ENCODE data around the gene TSEN15. TPM values are rescaled to one million over a fixed set of nuclear protein-coding genes. Genes with fewer than 3 reads are reported as not detected.

TSEN15 gene
- total RNA-seq, 1 donor from 2014 or later = 61.2 TPM

DNA sequence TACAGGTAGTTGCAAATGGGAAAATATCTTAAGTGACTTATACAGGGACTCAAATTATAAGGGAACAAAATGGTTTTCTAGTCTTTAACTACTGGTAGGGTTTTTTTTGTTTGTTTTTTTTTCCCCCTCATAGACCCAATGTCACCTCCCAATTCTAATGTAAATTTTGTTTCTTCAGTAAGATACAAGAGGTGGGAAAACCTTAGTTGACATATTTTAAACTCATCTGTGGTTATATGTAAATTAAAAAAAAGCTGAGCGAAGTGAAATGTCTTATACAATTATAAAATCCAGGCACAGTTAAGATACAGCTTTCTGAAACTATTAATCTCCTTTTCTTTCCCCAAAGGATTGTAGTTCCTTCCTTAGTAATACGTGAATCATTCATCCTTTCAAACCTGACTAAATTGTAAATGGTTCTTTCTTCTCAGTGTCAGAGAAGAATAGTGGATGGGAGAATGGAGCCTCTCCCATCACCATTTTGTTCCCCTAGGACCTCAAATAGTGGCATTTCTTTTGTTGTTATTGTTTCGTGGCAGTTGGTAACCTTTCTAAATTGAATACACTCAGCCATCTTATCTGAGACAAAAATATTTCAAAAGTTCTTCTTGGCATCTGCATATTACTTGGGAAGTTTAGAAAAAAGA lies 11.2 kb downstream of the TSEN15 start:
- intact Hi-C loops (cut with micrococcal nuclease) = no loop called here
- POLR2A ChIA-PET = no interaction called here
- no peak for DNase-seq

DNA sequence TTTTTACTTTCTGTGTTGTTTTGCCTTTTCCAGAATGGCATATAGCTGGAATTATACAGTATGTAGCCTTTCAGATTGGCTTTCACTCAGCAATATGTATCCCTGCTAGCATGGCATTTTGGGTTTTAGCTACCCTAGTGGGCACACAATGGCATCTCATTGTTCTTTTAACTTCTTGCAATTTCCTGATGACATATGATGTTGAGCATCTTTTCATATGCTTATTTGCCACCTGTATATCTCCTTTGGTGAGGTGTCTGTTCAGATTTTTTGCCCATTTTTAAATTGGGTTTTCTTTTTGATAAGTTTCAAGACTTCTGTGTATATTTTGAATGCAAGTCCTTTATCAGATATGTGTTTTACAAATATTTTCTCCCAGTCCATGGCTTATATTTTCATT lies 14.0 kb downstream of the TSEN15 start:
- TF ChIP-seq, protein P1, sequence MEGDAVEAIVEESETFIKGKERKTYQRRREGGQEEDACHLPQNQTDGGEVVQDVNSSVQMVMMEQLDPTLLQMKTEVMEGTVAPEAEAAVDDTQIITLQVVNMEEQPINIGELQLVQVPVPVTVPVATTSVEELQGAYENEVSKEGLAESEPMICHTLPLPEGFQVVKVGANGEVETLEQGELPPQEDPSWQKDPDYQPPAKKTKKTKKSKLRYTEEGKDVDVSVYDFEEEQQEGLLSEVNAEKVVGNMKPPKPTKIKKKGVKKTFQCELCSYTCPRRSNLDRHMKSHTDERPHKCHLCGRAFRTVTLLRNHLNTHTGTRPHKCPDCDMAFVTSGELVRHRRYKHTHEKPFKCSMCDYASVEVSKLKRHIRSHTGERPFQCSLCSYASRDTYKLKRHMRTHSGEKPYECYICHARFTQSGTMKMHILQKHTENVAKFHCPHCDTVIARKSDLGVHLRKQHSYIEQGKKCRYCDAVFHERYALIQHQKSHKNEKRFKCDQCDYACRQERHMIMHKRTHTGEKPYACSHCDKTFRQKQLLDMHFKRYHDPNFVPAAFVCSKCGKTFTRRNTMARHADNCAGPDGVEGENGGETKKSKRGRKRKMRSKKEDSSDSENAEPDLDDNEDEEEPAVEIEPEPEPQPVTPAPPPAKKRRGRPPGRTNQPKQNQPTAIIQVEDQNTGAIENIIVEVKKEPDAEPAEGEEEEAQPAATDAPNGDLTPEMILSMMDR (IDR thresholded peaks at IDR 0.05) = no peak
- no peak overlapping the region for H3K27ac Mint-ChIP-seq
- intact Hi-C loops (cut with micrococcal nuclease) = no loop called here
- DNase-seq (no peak), ATAC-seq (ENCODE audit: low read depth) (no peak)
- no peak overlapping the region for H3K4me3 Mint-ChIP-seq
- peaks cover 45% of the 10 kb centered on the region for H3K36me3 Mint-ChIP-seq (ENCODE audit: low read depth)
- H3K4me1 Mint-ChIP-seq = no peaks in the 10 kb centered on the region
- ChIA-PET CTCF (no interaction called here), POLR2A (no interaction called here)
- H3K9me3 Mint-ChIP-seq = no peaks in the 10 kb centered on the region
- H3K27me3 Mint-ChIP-seq = no peaks in the 10 kb centered on the region

More for the DNA sequence above, 11.2 kb downstream of the TSEN15 start:
- ATAC-seq (ENCODE audit: low read depth) = no peak
- CTCF ChIA-PET = no interaction called here
- Mint-ChIP-seq H3K27me3 (no peaks in the 10 kb centered on the region), H3K36me3 (ENCODE audit: low read depth) (peaks cover 51% of the 10 kb centered on the region), H3K27ac (no peak overlapping the region), H3K4me1 (no peaks in the 10 kb centered on the region), H3K9me3 (no peaks in the 10 kb centered on the region), H3K4me3 (no peak overlapping the region)
- TF ChIP-seq, protein P1 (IDR thresholded peaks at IDR 0.05) = no peak

DNA sequence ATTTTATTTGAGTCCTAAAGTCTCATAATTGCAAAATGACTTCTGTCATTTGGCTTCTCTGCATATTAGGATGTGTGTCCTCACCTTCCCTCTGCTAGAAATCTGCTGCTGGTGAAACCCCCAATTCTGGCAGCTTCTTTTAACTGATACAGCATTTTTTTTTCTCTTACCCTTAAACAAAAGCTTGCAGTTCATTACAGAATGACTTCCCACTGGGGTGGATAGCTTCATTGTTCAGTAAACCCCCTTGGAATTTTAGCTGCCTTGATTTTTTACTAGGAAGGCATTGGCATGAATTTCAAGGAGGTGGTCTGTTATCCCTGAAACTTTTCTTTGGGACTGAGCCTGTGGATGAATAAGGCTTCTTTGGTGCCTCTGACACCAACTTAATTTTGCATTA lies 16.8 kb downstream of the TSEN15 start:
- CTCF ChIA-PET = no interaction called here

DNA sequence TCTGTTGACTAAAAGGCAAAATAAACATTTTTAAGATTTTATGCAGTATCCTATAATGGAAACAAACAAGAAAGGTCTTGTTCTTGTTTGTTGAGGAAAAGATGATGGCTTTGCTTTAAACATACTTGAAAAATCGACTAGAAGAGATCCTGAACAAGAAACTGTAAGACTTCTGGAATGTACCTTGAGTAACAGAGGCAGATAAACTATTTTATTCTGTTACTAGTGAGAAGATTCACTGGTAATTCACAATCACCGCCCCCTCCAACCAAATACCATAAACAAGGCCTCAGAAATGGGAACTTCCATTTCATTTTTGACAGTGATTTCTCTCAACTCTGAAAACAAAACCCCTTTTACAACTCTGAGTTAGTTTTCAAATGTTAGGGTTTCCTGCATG lies 18.1 kb downstream of the TSEN15 start:
- no peak overlapping the region for H3K4me3 Mint-ChIP-seq
- peaks cover 39% of the 10 kb centered on the region for H3K36me3 Mint-ChIP-seq (ENCODE audit: low read depth)
- ChIA-PET CTCF (no interaction called here), POLR2A (no interaction called here)
- no peaks in the 10 kb centered on the region for H3K27me3 Mint-ChIP-seq
- TF ChIP-seq, protein P1 (IDR thresholded peaks at IDR 0.05) = no peak
- no peak for ATAC-seq (ENCODE audit: low read depth)
- H3K27ac Mint-ChIP-seq = no peak overlapping the region
- DNase-seq = no peak
- intact Hi-C loops (cut with micrococcal nuclease) = loop anchor here (10.0 kb wide), 1 partner anchor 495 kb away; no protein-coding TSS in a partner anchor
- H3K9me3 Mint-ChIP-seq = no peaks in the 10 kb centered on the region
- H3K4me1 Mint-ChIP-seq = no peaks in the 10 kb centered on the region

More for the DNA sequence above, 16.8 kb downstream of the TSEN15 start:
- DNase-seq (no peak), ATAC-seq (ENCODE audit: low read depth) (no peak)
- H3K27ac Mint-ChIP-seq = no peak overlapping the region
- no peaks in the 10 kb centered on the region for H3K27me3 Mint-ChIP-seq
- no peak overlapping the region for H3K4me3 Mint-ChIP-seq
- no peaks in the 10 kb centered on the region for H3K9me3 Mint-ChIP-seq
- peaks cover 46% of the 10 kb centered on the region for H3K36me3 Mint-ChIP-seq (ENCODE audit: low read depth)
- H3K4me1 Mint-ChIP-seq = no peaks in the 10 kb centered on the region
- TF ChIP-seq, protein P1 (IDR thresholded peaks at IDR 0.05) = no peak
- POLR2A ChIA-PET = no interaction called here
- intact Hi-C loops (cut with micrococcal nuclease) = no loop called here

DNA sequence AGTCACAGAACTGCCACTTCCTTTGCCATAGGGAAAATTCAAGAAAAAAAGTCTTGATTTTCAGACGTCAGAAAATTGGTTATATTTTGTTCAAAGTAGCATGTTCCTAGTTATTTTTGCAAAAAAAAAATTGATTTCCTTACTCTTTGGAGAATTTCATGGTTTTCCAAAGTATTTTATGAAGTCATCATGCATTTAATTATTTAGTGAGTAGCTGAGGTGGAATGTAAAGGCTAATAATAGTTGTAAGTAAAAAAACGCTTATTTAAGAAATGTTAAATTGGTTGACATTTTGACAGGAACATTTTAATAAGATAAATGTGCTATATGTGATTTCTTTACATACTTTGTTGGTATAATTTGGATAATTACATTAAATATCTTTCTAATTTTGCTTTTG lies 20.8 kb downstream of the TSEN15 start:
- no peaks in the 10 kb centered on the region for H3K27me3 Mint-ChIP-seq
- ChIA-PET POLR2A (no interaction called here), CTCF (no interaction called here)
- no peak overlapping the region for H3K27ac Mint-ChIP-seq
- intact Hi-C loops (cut with micrococcal nuclease) = loop anchor here (10.0 kb wide), 1 partner anchor 492 kb away; no protein-coding TSS in a partner anchor
- no peaks in the 10 kb centered on the region for H3K9me3 Mint-ChIP-seq
- ATAC-seq (ENCODE audit: low read depth) (no peak), DNase-seq (no peak)
- peaks cover 21% of the 10 kb centered on the region for H3K36me3 Mint-ChIP-seq (ENCODE audit: low read depth)
- TF ChIP-seq, protein P1 (IDR thresholded peaks at IDR 0.05) = no peak
- H3K4me3 Mint-ChIP-seq = no peak overlapping the region
- no peaks in the 10 kb centered on the region for H3K4me1 Mint-ChIP-seq
